NCI-H524 (cell line): ENCODE data around the gene MEGF6.

Experiments
- DNase-seq, 2 experiments: peaks; one replicate each; lab custom pipeline; 2025; lab: John Stamatoyannopoulos, UW

MEGF6 gene

DNA sequence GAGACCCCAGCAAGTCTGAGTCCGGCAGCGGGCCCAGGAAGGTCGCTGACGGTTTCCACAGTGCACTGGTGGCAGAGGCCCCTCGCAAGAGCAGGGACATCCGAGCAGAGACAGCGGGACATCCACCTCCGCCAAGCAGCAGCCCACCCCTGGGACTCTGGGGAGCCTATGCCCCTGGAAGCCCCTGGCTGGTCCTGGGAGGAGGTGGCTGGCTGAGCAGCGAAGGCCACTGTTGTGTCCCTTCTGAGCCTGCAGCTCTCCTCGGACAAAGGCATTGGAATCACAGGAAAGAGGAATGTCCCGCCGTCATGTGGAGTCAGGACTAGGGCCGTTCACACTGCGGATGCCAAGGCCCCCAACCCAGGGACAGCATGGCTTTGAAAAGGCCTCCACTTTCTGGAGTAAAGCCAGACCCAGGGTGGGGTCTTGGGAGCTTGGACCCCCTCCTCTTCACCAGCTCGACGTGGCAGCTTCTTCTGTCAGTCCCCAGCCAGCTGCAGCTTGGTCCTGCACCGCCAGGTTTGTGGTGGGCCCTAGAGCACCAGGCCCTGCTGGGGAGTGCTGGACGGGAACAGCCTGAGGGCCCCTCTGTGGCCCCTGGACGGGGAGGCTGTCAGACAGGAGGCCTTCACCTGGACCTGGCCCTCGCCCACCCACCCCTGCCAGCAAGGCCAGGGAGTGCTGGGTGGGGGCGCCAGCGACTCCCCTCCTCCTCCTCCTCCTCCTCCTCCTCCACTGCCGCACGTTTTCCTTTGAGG is 1.4 kb downstream of the MEGF6 start:
- no peak for DNase-seq

GRCh38 chr1:3609016-3609768 is 2.1 kb downstream of the MEGF6 start:
- DNase-seq, result no peak

GRCh38 chr1:3608154-3608553 is 3.2 kb downstream of the MEGF6 start:
- DNase-seq, result peak in 1 of 2 experiments; percentile 34

DNA sequence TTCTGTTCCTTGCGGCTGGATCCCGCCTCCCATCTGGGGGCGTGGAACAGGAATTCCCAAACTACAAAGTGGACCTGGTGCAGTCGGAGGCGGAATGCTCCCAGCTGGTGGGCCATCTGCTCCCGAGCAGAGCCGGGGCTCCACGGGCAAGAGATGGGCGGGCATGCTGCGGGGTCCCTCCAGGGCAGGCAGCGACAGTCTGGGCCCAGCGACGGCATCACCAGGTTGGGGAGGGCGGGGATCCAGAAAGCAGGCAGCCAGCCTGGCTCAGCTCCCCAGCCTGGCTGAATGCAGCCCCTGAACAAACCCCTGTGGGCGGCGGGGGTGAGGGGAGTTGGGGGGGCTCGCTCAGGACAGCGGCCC is 3.6 kb downstream of the MEGF6 start:
- peak; percentile 52 to 78 for DNase-seq

GRCh38 chr1:3606779-3607702 is 4.3 kb downstream of the MEGF6 start:
- no peak for DNase-seq

DNA sequence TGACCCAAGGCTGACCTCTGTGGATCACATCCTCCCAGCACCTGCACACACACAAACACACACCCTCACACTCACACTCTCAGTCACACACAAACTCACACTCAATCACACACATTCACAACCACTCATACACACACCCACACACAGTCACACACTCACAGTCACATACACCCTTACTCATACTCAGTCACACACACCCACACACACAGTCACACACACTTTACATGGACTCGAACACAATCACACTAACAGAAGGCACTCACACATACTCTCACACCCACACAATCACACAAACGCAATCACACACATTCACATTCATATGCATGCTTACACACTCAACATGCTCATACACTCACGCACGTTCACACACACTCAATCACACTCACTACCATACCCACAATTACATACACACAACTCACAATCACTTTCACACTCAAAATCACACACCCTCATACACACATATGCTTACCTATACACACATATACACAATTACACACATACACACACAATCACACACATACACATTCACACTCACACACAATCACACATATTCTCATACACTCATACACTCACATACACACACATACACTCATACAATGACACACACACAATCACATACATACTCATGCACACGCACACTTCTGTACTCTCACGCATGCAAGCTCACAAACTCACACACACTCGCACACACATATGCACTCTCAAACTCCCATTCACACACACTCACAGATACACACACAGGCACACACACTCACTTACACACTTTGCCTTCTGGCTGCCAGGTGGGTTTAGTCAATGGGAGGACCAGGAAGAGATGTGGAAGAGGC is 6.1 kb downstream of the MEGF6 start:
- DNase-seq, result no peak

DNA sequence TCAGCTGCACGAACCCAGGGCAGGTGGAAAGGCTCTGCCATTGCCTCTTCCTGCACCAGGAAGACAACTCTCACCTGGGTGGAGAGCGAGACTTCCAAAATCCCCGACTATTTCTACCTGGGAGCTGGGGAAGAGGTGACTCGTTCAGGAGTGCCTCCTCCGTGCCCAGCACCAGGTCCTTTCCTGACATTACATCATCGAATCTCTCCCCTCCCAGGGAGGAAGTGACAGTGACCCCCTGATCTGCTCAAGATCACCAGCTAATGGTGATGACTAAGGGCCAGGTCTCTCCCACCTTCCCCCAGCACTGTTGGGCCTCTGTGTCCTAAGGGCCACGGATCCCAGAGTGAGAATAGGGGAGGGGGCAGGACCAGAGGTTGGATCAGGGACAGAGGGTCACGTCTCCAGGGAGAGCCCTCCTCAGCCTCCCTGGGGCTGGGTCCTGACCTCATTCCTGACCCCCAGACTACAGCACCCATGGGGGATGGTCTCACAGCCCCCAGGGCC is 6.8 kb downstream of the MEGF6 start:
- no peak for DNase-seq

- no peak for DNase-seq
Measured at GRCh38 chr1:3603571-3604467, 7.5 kb downstream of the MEGF6 start.

DNA sequence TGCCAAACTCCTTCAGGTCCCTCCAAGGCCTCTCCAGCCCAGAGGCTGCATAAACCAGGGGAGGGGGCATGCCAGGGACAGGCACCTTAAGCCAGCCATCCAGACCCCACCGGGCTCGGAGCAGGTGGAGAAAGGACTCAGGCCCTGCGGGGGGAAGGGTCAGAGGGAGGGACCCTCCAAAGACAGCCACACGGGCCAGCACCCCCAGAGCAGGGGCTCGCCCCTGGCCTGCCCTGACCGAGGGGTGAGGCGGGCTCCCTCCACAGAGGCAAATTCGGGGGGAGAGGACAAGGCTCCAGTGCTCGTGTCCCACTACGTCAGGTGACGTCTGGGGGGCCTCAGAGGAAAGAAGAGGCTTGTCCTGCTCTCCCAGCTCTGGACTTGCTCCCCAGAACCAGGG is 8.2 kb downstream of the MEGF6 start:
- no peak for DNase-seq

DNA sequence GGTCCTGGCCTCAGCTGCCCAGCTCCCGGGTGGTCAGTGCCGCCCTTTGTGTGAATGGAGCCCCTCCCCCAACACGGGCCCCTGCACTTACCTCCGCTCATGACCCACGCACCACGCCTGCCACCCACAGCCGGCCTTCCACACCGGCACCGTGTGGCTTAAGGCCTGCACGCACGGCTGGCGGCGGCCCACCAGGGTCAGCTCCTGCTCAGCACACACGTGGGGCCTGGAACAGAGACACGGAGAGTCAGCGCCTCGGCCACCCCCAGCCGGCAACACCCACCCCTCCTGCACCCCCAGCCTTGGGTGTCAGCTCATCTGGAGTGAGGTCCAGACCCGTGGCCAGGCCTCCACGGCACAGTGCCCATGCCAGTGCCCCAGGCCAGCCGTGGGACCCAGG is 8.9 kb downstream of the MEGF6 start:
- no peak for DNase-seq

DNA sequence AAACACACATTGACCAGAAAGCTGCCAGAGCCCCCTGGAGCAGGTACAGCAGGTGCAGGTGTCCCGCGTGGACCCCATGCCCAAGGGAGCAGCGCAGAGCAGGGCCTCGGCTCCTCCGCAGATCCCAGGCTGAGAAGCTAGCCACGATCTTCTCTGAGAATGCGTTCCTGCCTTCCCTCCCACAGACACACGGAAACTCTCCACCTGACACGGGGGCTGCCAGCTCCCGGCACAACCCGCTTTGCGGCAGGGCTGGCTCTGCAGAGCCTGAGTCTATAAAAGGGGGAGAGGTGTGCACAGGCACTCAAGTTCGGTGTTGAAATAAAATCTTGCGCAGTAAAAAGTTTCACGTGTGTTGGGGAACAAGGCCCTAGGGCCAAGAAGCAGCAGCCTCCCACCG is 9.6 kb downstream of the MEGF6 start:
- no peak for DNase-seq

GRCh38 chr1:3600354-3600753 is 11.0 kb downstream of the MEGF6 start:
- DNase-seq, result no peak

GRCh38 chr1:3599816-3600215 is 11.5 kb downstream of the MEGF6 start:
- DNase-seq, result no peak

- DNase-seq, result peak in 1 of 2 experiments; percentile 23
Measured at GRCh38 chr1:3599286-3599811, 12.0 kb downstream of the MEGF6 start.

- DNase-seq, result no peak
Measured at GRCh38 chr1:3598522-3599285, 12.6 kb downstream of the MEGF6 start.

DNA sequence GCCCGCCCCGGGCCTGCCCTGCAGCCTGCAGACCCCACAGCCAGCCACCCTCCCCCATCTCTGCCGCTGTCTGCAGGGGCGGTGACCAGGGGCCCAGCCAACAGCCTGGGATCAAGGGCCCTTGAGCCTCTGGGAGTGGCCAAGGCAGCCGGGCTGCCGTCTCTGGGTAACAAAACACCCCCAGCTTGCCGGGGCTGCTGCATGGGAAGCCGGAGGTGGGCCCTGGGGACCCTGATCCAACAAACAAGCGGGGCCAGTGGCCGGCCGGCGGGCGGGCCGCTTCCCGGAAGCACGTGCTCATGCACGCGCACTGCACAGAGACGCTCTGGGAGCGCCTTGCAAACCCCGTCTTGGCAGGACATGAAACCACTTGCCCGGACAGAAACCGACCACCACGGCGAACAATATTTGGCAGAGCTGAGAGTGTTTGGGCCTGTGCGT is 13.2 kb downstream of the MEGF6 start:
- no peak for DNase-seq

- DNase-seq, result no peak
Measured at GRCh38 chr1:3597599-3597964, 13.7 kb downstream of the MEGF6 start.

DNA sequence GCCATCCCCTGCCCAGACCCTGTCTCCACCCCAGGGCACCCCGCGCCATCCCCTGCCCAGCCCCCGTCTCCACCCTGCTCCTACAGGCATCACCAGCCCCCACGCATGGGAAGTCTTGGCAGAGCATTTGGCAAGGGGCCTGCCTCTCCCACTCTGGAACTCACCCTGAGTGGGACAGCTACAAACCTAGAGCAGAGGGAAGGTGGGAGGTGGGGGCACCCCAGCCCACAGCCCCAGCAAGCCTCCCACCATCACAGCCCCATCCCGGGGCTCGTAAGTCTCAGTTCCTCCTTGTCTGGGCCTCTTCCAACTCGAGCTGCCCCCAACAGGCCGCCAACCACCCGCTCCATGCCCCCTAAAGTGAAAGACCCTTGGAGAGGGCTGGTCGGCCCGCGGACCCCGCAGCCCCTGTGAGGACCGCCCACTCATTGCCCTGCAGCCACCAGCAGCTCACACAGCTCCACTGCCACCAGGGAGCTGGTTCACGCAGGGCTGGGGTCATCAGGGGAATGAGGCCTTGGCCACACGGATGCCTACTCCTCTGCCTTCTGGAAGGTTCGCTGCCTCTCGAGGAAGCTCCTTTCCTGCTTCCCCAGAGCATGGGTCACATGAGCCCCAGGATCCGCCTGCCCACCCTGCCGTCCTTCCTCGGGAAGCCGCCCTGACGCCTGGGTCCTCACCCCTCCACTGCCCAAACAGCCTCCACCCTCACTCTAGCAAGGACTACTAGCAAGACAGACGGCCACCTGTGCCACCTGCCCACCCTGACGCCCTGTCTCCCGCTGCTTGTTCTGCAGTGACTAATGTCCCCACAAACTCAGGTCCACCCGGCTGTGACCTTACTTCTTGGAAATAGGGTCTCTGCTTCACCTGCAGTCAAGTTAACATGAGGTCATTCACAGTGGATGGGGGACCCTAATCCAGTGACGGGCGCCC is 14.4 kb downstream of the MEGF6 start:
- DNase-seq, result no peak
